Fibroblast of pulmonary artery (primary cell): ENCODE results near the gene ETNK1.
A peak's percentile ranks its signal among the peaks of the same experiment; 100 is the strongest.

Experiments
- DNase-seq: peaks from one replicate; pipeline ENCODE4 v3.0.0-alpha.2; 2010; ENCODE audit warnings: low read depth
- H3K4me3 ChIP-seq: replicated peaks from 2 replicates; pipeline ENCODE4 v1.5.1; 2011; ENCODE audit warnings: low read depth, mild to moderate bottlenecking, control low read depth, low read length, moderate library complexity
- CTCF ChIP-seq: IDR thresholded peaks from 2 replicates; pipeline ENCODE4 v1.5.1; 2011; ENCODE audit warnings: mild to moderate bottlenecking, control low read depth, low read length, inconsistent platforms; ENCODE audit errors: missing control alignments

Gene ETNK1

DNA sequence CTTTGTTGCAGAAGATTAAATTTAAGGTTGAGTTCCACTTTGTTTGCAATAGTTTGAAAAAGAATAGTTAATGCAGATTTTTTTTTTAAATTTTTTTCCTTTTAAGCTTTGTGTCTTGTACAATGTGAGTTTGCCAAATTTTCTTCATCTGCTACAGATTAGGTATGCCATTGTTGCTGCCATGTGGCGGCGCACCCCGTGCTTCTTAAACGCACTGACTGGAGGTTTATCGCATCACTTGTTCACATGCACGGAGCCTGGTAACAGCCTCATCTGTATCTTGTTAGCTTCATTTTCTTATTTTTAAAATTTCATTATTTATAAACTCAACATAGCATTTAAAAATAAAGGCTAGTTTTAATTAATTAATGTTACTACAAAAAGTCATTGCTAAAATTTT is 43.5 kb downstream of the ETNK1 start:
- TF ChIP-seq CTCF, result no peak
- H3K4me3 ChIP-seq, result no peak overlapping the region
- DNase-seq, result no peak

- peak; percentile 37 for TF ChIP-seq CTCF
- no peak overlapping the region for H3K4me3 ChIP-seq
- DNase-seq, result peak; percentile 46
Measured at GRCh38 chr12:22670762-22671161, 45.8 kb downstream of the ETNK1 start.

DNA sequence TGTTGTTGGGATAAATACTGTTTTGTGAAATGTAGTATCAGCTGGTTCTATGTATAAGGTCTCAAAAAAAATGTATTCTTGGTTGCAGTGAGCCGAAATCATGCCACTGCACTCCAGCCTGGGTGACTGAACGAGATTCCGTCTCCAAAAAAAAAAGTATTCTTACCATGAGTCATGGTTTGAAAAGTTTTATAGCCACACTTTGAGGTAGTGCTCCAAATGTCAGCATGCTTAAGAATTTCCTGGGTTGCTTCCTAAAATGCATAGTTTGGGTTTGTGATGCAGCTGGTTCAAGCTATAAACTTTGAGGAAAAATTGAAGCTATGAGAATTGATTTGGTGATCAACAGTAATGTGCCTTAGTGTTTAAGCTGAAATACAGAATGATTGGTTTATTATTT is 48.0 kb downstream of the ETNK1 start:
- peak; percentile 48 for DNase-seq
- H3K4me3 ChIP-seq, result no peak overlapping the region
- no peak for TF ChIP-seq CTCF

- no peak for TF ChIP-seq CTCF
- no peak for DNase-seq
- H3K4me3 ChIP-seq, result no peak overlapping the region
Measured at GRCh38 chr12:22677781-22678574, 53.0 kb downstream of the ETNK1 start.

DNA sequence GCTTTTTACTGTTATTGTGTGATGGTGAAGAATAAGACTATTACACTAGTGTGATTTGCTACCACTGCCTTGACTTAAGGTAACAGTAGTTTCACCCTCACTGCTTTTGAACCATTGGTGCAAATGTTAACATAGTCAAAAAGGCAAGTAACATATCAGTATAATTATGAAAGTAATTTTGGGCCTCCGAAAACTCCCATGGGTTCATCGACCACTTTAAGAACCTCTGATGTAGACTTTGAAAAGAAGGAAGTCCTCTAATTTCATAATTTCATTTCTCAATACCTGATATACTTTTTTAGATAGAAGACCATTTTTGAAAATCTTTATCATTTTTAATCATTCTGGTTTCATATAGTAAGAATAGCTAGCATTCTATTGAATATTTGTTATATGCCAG is 57.7 kb downstream of the ETNK1 start:
- DNase-seq, result no peak
- H3K4me3 ChIP-seq, result no peak overlapping the region
- no peak for TF ChIP-seq CTCF

GRCh38 chr12:22683131-22683530 is 58.2 kb downstream of the ETNK1 start:
- no peak for TF ChIP-seq CTCF
- H3K4me3 ChIP-seq, result no peak overlapping the region
- no peak for DNase-seq
